Chondrocyte (in vitro differentiated cells): Measurements from ENCODE around the gene SPOCD1. TPM values are rescaled to one million over a fixed set of nuclear protein-coding genes. Genes with fewer than 3 reads are reported as not detected.

Experiments
- DNase-seq: peaks from one replicate; pipeline ENCODE4 v3.0.0; 2021; ENCODE audit warnings: mixed read lengths, low spot score
- H3K27ac Mint-ChIP-seq: one replicate; pipeline ENCODE4 v1.8.0; 2021; ENCODE audit warnings: mild to moderate bottlenecking, moderate library complexity, mixed read lengths; ENCODE audit not compliant: unreplicated experiment
- H3K27me3 Mint-ChIP-seq: 2 replicates; pipeline ENCODE4 v1.8.0; 2021; ENCODE audit warnings: low read depth, mixed read lengths
- H3K36me3 Mint-ChIP-seq: 2 replicates; pipeline ENCODE4 v1.8.0; 2021; ENCODE audit warnings: low read depth, mixed read lengths
- H3K4me1 Mint-ChIP-seq: 2 replicates; pipeline ENCODE4 v1.8.0; 2021; ENCODE audit warnings: low read depth, mild to moderate bottlenecking, mixed read lengths
- H3K4me3 Mint-ChIP-seq: one replicate; pipeline ENCODE4 v1.8.0; 2021; ENCODE audit warnings: mild to moderate bottlenecking, moderate library complexity, mixed read lengths; ENCODE audit not compliant: unreplicated experiment
- H3K9me3 Mint-ChIP-seq: 2 replicates; pipeline ENCODE4 v1.8.0; 2021; ENCODE audit warnings: low read depth, mixed read lengths
- CTCF ChIP-seq: fragments of 200-600 bp; sonication (generic); IDR thresholded peaks from 2 replicates; pipeline ENCODE4 v1.5.0; 2021; ENCODE audit warnings: antibody characterized with exemption, mild to moderate bottlenecking, moderate library complexity
- total RNA-seq: library from RNA; stranded (reverse); gene quantifications from 3 replicates; pipeline ENCODE4 v1.2.1, GENCODE V29; 2021

The SPOCD1 gene
- total RNA-seq, 1 donor from 2014 or later: 7.3 TPM

- Mint-ChIP-seq H3K4me1 (peaks cover 58% of the 10 kb centered on the region), H3K27me3 (no peaks in the 10 kb centered on the region), H3K4me3 (no peak overlapping the region), H3K36me3 (no peaks in the 10 kb centered on the region), H3K9me3 (no peaks in the 10 kb centered on the region), H3K27ac (no peak overlapping the region)
- no peak for TF ChIP-seq CTCF
- no peak for DNase-seq
Measured at GRCh38 chr1:31756578-31756977, 59.2 kb downstream of the SPOCD1 start.

GRCh38 chr1:31755850-31756492 is 59.9 kb downstream of the SPOCD1 start:
- Mint-ChIP-seq H3K4me3 (no peak overlapping the region), H3K27me3 (no peaks in the 10 kb centered on the region), H3K27ac (peak overlapping the region; percentile 63), H3K36me3 (no peaks in the 10 kb centered on the region), H3K4me1 (peaks cover 56% of the 10 kb centered on the region), H3K9me3 (no peaks in the 10 kb centered on the region)
- no peak for TF ChIP-seq CTCF
- no peak for DNase-seq

- H3K36me3 Mint-ChIP-seq: no peaks in the 10 kb centered on the region
- no peaks in the 10 kb centered on the region for H3K27me3 Mint-ChIP-seq
- H3K27ac Mint-ChIP-seq: peak overlapping the region; percentile 63
- H3K9me3 Mint-ChIP-seq: no peaks in the 10 kb centered on the region
- peaks cover 62% of the 10 kb centered on the region for H3K4me1 Mint-ChIP-seq
- H3K4me3 Mint-ChIP-seq: no peak overlapping the region
- TF ChIP-seq CTCF: no peak
- no peak for DNase-seq
Measured at GRCh38 chr1:31755197-31755611, 60.6 kb downstream of the SPOCD1 start.

GRCh38 chr1:31754397-31754796 is 61.4 kb downstream of the SPOCD1 start:
- H3K27me3 Mint-ChIP-seq: no peaks in the 10 kb centered on the region
- H3K4me1 Mint-ChIP-seq: peaks cover 57% of the 10 kb centered on the region
- TF ChIP-seq CTCF: no peak
- no peak for DNase-seq
- no peak overlapping the region for H3K4me3 Mint-ChIP-seq
- no peaks in the 10 kb centered on the region for H3K9me3 Mint-ChIP-seq
- no peaks in the 10 kb centered on the region for H3K36me3 Mint-ChIP-seq
- no peak overlapping the region for H3K27ac Mint-ChIP-seq

- no peak overlapping the region for H3K4me3 Mint-ChIP-seq
- H3K27me3 Mint-ChIP-seq: no peaks in the 10 kb centered on the region
- no peaks in the 10 kb centered on the region for H3K36me3 Mint-ChIP-seq
- H3K9me3 Mint-ChIP-seq: no peaks in the 10 kb centered on the region
- no peak for TF ChIP-seq CTCF
- peaks cover 57% of the 10 kb centered on the region for H3K4me1 Mint-ChIP-seq
- DNase-seq: no peak
- H3K27ac Mint-ChIP-seq: peak overlapping the region; percentile 22
Measured at GRCh38 chr1:31753707-31754349, 62.0 kb downstream of the SPOCD1 start.
